Germinal center (tissue), 1 donor: ENCODE data around the gene KIRREL3.

Experiments
- DNase-seq: peaks from one replicate; pipeline ENCODE4 v3.0.0; 2012; ENCODE audit warnings: mixed read lengths, low spot score

Gene KIRREL3

GRCh38 chr11:126440276-126440675, 560.3 kb downstream of the KIRREL3 start:
- no peak for DNase-seq

GRCh38 chr11:126438691-126439090, 561.9 kb downstream of the KIRREL3 start:
- no peak for DNase-seq

- no peak for DNase-seq
Observed at GRCh38 chr11:126438272-126438671, 562.3 kb downstream of the KIRREL3 start.

- no peak for DNase-seq
Observed at GRCh38 chr11:126437731-126438130, 562.8 kb downstream of the KIRREL3 start.

- no peak for DNase-seq
Observed at GRCh38 chr11:126436209-126436755, 564.3 kb downstream of the KIRREL3 start.

- no peak for DNase-seq
Observed at GRCh38 chr11:126434950-126435335, 565.6 kb downstream of the KIRREL3 start.

GRCh38 chr11:126433989-126434949, 566.3 kb downstream of the KIRREL3 start:
- DNase-seq = no peak

GRCh38 chr11:126433244-126433846, 567.2 kb downstream of the KIRREL3 start:
- DNase-seq = no peak

GRCh38 chr11:126432525-126432924, 568.0 kb downstream of the KIRREL3 start:
- DNase-seq = no peak

- no peak for DNase-seq
Observed at GRCh38 chr11:126432065-126432461, 568.5 kb downstream of the KIRREL3 start.

- DNase-seq = no peak
Observed at GRCh38 chr11:126431401-126432064, 569.0 kb downstream of the KIRREL3 start.

GRCh38 chr11:126430581-126431335, 569.8 kb downstream of the KIRREL3 start:
- no peak for DNase-seq

- DNase-seq = no peak
Observed at GRCh38 chr11:126426820-126427749, 573.5 kb downstream of the KIRREL3 start.

GRCh38 chr11:126426106-126426505, 574.5 kb downstream of the KIRREL3 start:
- DNase-seq = no peak

- DNase-seq = no peak
Observed at GRCh38 chr11:126424471-126425039, 576.0 kb downstream of the KIRREL3 start.

GRCh38 chr11:126423743-126424142, 576.8 kb downstream of the KIRREL3 start:
- DNase-seq = no peak

- DNase-seq = no peak
Observed at GRCh38 chr11:126423154-126423553, 577.4 kb downstream of the KIRREL3 start.

- DNase-seq = no peak
Observed at GRCh38 chr11:126422446-126422845, 578.1 kb downstream of the KIRREL3 start.

GRCh38 chr11:126421271-126421671, 579.3 kb downstream of the KIRREL3 start:
- DNase-seq = no peak

- no peak for DNase-seq
Observed at GRCh38 chr11:126420698-126421256, 579.8 kb downstream of the KIRREL3 start.
